Nephron progenitor cell (in vitro differentiated cells): ENCODE measurements around the gene FOLR1.
"Not testable (repeated sequence)": the region's sequence is repeated elsewhere in the genome, so short reads cannot be mapped to it uniquely, and the experiment has no call there.

Source experiments
- DNase-seq: peaks from one replicate; pipeline ENCODE4 v3.0.0; 2021
- H3K27ac Mint-ChIP-seq: 2 replicates; pipeline ENCODE4 v1.8.0; 2021; ENCODE audit warnings: mild to moderate bottlenecking, moderate library complexity, mixed read lengths
- H3K27me3 Mint-ChIP-seq: 2 replicates; pipeline ENCODE4 v1.8.0; 2021; ENCODE audit warnings: mild to moderate bottlenecking, low read depth, mixed read lengths; ENCODE audit not compliant: poor library complexity
- H3K36me3 Mint-ChIP-seq: 2 replicates; pipeline ENCODE4 v1.8.0; 2021; ENCODE audit warnings: low read depth, mixed read lengths
- H3K4me1 Mint-ChIP-seq: 2 replicates; pipeline ENCODE4 v1.8.0; 2021; ENCODE audit warnings: mixed read lengths
- H3K4me3 Mint-ChIP-seq: 2 replicates; pipeline ENCODE4 v1.8.0; 2021; ENCODE audit warnings: mild to moderate bottlenecking, moderate library complexity, mixed read lengths
- H3K9me3 Mint-ChIP-seq: 2 replicates; pipeline ENCODE4 v1.8.0; 2021; ENCODE audit warnings: mild to moderate bottlenecking, moderate library complexity, mixed read lengths
- CTCF ChIP-seq: fragments of 200-600 bp; sonication (generic); IDR thresholded peaks from 2 replicates; pipeline ENCODE4 v1.5.0; 2021; ENCODE audit warnings: antibody characterized with exemption

FOLR1 gene

DNA sequence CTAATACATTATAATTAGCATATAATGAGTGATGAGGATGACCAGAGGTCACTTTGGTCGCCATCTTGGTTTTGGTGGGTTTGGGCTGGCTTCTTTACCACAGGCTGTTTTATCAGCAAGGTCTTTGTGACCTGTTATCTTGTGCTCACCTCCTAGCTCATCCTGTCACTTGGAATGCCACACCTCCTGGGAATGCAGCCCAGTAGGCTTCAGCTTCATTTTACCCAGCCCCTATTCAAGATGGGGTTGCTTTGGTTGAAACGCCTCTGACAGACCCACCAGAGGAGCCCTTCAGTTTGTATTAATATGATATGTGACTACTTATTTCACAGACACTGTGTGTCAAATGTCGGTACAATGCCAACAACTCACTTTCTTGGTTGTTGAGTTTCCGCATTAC is 36.2 kb upstream of the FOLR1 start:
- H3K4me1 Mint-ChIP-seq, result no peaks in the 10 kb centered on the region
- H3K27ac Mint-ChIP-seq, result no peak overlapping the region
- DNase-seq, result no peak
- no peak overlapping the region for H3K4me3 Mint-ChIP-seq
- TF ChIP-seq CTCF, result no peak
- peaks cover 14% of the 10 kb centered on the region for H3K9me3 Mint-ChIP-seq
- peaks cover 37% of the 10 kb centered on the region for H3K27me3 Mint-ChIP-seq
- no peaks in the 10 kb centered on the region for H3K36me3 Mint-ChIP-seq

DNA sequence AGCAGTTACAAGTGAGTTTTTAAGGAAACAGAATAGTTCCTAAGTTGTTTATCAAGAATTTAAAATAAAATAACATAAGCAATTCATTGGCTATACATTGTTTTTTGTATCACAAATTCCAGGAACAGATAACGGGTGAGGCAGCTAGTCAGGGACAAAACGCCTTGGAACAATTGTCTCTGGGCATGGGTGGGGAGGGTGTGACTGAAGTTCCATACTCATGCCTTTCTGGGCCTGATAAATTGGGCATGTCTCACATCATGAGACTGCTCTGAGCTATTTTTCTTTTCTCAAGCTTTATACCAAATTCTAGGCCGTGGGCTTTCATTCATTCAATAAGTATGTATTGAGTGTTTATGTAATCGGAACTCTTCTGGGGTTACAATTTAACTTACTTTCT is 34.8 kb upstream of the FOLR1 start:
- Mint-ChIP-seq H3K27ac (no peak overlapping the region), H3K36me3 (no peaks in the 10 kb centered on the region), H3K4me3 (no peak overlapping the region), H3K9me3 (peaks cover 5% of the 10 kb centered on the region), H3K27me3 (peaks cover 36% of the 10 kb centered on the region), H3K4me1 (no peaks in the 10 kb centered on the region)
- no peak for DNase-seq
- no peak for TF ChIP-seq CTCF

DNA sequence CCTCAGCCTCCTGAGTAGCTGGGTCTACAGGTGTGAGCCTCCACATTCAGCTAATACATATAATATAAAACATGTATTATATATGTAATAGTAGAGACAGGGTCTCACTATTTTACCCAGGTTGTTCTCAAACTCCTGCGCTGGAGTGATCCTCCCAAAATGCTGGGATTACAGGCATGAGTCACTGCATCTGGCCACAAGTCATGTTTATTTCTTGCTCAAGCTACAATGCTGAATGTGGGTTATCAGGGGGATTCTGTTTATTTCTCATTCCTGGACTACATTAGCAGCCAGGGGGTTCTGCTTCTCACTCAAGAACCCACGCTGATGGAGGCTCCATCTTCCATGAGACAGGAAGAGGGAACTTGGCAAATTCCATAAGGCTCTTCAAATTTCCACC is 31.6 kb upstream of the FOLR1 start:
- H3K27me3 Mint-ChIP-seq, result peaks cover 33% of the 10 kb centered on the region
- no peaks in the 10 kb centered on the region for H3K36me3 Mint-ChIP-seq
- H3K4me1 Mint-ChIP-seq, result no peaks in the 10 kb centered on the region
- H3K27ac Mint-ChIP-seq, result no peak overlapping the region
- no peak overlapping the region for H3K4me3 Mint-ChIP-seq
- peaks cover 12% of the 10 kb centered on the region for H3K9me3 Mint-ChIP-seq
- TF ChIP-seq CTCF, result no peak
- no peak for DNase-seq

DNA sequence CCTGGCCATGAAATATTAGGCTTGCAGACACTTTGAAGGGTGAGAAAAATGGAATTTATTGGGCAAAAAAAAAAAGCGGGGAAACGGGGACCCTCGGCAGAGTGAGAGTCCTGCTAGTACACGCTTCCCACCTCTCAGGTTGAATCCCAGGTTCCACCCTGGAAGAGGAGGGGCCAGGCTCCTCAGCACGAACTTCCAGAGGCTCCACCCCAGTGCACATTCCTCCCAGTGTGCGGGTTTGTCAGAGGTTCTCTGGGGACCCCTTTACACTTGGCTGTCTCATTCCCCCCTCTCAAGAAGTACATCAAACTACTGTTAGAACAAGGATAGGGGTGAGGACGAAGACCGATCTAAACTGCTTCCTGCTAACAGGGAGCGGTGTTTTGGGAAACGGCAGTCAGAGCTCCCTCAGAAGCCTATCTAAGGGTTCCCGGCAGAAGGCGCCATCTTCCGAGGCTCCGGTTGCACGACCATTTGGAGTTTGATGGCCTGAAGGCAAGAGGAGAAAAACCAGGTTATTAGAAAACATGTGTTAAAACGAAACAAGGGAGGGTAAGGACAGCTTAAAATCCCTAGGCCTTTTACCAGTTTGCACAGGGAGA is 28.9 kb upstream of the FOLR1 start:
- Mint-ChIP-seq H3K27me3 (peaks cover 27% of the 10 kb centered on the region), H3K9me3 (peaks cover 27% of the 10 kb centered on the region), H3K27ac (no peak overlapping the region), H3K36me3 (no peaks in the 10 kb centered on the region), H3K4me1 (no peaks in the 10 kb centered on the region), H3K4me3 (no peak overlapping the region)
- DNase-seq, result no peak
- TF ChIP-seq CTCF, result no peak

GRCh38 chr11:72164187-72164586 is 27.8 kb upstream of the FOLR1 start:
- Mint-ChIP-seq H3K9me3 (peaks cover 31% of the 10 kb centered on the region), H3K27me3 (peaks cover 25% of the 10 kb centered on the region)
- H3K4me3 Mint-ChIP-seq, H3K4me1 Mint-ChIP-seq, DNase-seq, H3K27ac Mint-ChIP-seq, H3K36me3 Mint-ChIP-seq: not testable (repeated sequence)

DNA sequence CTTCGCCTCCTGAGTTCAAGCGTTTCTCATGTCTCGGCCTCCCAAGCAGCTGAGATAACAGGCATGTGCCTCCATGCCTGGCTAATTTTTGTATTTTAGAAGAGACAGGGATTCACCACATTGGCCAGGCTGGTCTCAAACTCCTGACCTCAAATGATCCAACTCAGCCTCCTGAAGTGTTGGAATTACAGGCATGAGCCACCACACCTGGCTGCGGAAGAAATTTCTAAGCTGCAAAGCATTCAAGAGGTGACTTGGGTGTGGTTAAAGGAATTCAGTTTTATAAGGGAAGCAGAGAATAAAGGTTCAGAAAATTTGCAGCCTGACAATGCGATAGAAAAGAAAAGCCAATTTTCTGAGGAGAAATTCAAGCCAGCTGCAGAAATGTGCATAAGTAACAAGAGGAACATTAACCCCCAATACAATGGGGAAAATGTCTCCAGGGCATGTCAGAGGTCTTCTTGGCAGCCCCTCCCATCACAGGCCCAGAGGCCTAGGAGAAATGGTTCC is 22.8 kb upstream of the FOLR1 start:
- H3K36me3 Mint-ChIP-seq, H3K27ac Mint-ChIP-seq, H3K4me1 Mint-ChIP-seq, H3K4me3 Mint-ChIP-seq, DNase-seq: not testable (repeated sequence)
- Mint-ChIP-seq H3K9me3 (peaks cover 18% of the 10 kb centered on the region), H3K27me3 (peaks cover 20% of the 10 kb centered on the region)

- H3K4me3 Mint-ChIP-seq, H3K36me3 Mint-ChIP-seq, DNase-seq, H3K4me1 Mint-ChIP-seq, H3K27ac Mint-ChIP-seq: not testable (repeated sequence)
- H3K9me3 Mint-ChIP-seq, result peaks cover 18% of the 10 kb centered on the region
- peaks cover 25% of the 10 kb centered on the region for H3K27me3 Mint-ChIP-seq
Observed at GRCh38 chr11:72169754-72170153, 22.2 kb upstream of the FOLR1 start.

GRCh38 chr11:72172043-72172442 is 19.9 kb upstream of the FOLR1 start:
- DNase-seq, H3K4me1 Mint-ChIP-seq, H3K4me3 Mint-ChIP-seq, H3K9me3 Mint-ChIP-seq, H3K36me3 Mint-ChIP-seq, H3K27ac Mint-ChIP-seq: not testable (repeated sequence)
- H3K27me3 Mint-ChIP-seq, result peaks cover 30% of the 10 kb centered on the region
